IPS-18a (cell line): ENCODE data around the gene KDM2A.

Experiments used
- H3K27ac ChIP-seq: one replicate; pipeline ENCODE4 v1.5.1; 2013; ENCODE audit warnings: low read length
- H3K27me3 ChIP-seq: one replicate; pipeline ENCODE4 v1.6.1; 2013; ENCODE audit warnings: mild to moderate bottlenecking, low read length; ENCODE audit not compliant: control insufficient read depth, insufficient read depth
- H3K36me3 ChIP-seq: one replicate; pipeline ENCODE4 v1.6.1; 2013; ENCODE audit warnings: low read depth, low read length; ENCODE audit not compliant: control insufficient read depth
- H3K4me1 ChIP-seq: one replicate; pipeline ENCODE4 v1.6.1; 2013; ENCODE audit warnings: low read depth, low read length; ENCODE audit not compliant: control insufficient read depth
- H3K4me3 ChIP-seq: one replicate; pipeline ENCODE4 v1.5.1; 2013; ENCODE audit warnings: low read length
- H3K9ac ChIP-seq: one replicate; pipeline ENCODE4 v1.6.1; 2013; ENCODE audit warnings: mild to moderate bottlenecking, low read length, moderate library complexity
- H3K9me3 ChIP-seq: one replicate; pipeline ENCODE4 v1.6.1; 2013; ENCODE audit warnings: low read depth, low read length; ENCODE audit not compliant: control insufficient read depth

KDM2A gene

DNA sequence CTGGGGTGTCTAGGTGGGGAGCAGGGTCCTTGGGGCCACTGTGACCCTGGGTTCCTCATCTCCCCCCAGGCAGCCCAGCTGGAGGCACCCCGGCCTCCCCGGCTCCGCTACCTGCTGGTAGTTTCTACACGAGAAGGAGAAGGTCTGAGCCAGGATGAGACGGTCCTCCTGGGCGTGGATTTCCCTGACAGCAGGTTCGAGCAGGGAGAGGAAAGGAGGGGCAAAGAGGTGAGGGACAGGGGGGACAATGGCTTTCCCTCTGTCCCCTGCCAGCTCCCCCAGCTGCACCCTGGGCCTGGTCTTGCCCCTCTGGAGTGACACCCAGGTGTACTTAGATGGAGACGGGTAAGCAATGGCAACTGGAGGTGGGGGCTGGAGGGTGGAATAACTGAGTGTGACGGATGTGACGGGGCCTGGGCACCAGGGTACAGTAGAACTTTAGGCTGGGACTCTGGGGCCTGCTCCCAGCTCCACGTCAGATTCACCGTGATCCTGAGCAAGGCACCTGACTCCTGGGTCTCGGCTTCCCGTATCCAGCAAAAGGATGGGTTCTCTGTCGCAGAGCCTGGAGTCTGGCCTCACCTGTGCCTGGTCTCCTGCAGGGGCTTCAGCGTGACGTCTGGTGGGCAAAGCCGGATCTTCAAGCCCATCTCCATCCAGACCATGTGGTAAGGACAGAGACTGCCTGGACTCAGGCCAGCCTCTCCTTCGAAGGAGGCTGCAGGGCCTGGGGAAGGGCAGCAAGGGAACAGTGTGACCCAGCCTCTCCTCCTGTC is 187.9 kb downstream of the KDM2A start:
- H3K27ac ChIP-seq = no peak overlapping the region
- peaks cover 12% of the 10 kb centered on the region for H3K27me3 ChIP-seq
- H3K36me3 ChIP-seq = no peaks in the 10 kb centered on the region

DNA sequence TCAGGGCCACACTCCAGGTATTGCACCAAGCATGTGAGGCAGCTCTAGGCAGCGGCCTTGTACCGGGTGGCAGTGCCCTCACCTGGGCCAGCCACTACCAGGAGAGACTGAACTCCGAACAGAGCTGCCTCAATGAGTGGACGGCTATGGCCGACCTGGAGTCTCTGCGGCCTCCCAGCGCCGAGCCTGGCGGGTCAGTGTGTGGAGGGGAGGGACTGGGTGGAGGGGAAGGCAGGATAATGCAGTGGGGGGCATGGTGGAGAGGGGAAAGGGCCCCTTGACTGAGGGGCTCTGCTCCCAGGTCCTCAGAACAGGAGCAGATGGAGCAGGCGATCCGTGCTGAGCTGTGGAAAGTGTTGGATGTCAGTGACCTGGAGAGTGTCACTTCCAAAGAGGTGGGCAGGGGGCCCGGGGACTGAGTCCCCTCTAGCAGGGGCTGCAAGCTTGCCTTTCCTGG is 188.5 kb downstream of the KDM2A start:
- Histone ChIP-seq H3K36me3 (no peaks in the 10 kb centered on the region), H3K9me3 (no peaks in the 10 kb centered on the region), H3K27ac (no peak overlapping the region), H3K9ac (no peak overlapping the region), H3K4me3 (no peak overlapping the region), H3K27me3 (peaks cover 12% of the 10 kb centered on the region), H3K4me1 (no peaks in the 10 kb centered on the region)

More for the DNA sequence above, 187.9 kb downstream of the KDM2A start:
- no peak overlapping the region for H3K9ac ChIP-seq
- H3K4me3 ChIP-seq = no peak overlapping the region
- peaks cover 2% of the 10 kb centered on the region for H3K4me1 ChIP-seq
- no peaks in the 10 kb centered on the region for H3K9me3 ChIP-seq
